CD4-positive, alpha-beta T cell treated with Interferon gamma for 1 hour (primary cell): ENCODE results near the gene LMNTD2.
A peak's percentile ranks its signal among the peaks of the same experiment; 100 is the strongest.
"Not testable (repeated sequence)": the region's sequence is repeated elsewhere in the genome, so short reads cannot be mapped to it uniquely, and the experiment has no call there.

ENCODE experiments used
- DNase-seq: peaks from one replicate; pipeline ENCODE4 v3.0.0-alpha.2; 2020

The LMNTD2 gene

DNA sequence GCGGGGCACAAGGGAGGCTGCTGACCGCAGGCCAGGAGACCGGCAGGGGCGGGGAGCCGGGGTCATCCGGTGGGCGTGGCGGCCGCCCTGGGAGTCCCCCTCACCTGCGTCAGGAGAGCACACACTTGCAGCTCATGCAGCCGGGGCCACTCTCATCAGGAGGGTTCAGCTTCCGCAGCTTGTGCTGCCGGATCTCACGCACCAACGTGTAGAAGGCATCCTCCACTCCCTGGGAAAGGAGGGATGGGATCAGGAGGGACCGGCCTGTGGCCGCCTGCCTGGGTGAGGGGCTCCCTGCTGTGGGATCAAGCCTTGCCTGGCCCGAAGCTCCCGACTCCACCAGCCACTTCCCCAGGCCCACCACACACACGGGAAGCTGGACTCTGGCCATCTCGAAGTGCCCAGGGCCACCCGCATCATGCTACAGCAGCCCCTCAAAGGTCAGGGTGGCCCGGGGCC lies 28.0 kb downstream of the LMNTD2 start:
- no peak for DNase-seq

DNA sequence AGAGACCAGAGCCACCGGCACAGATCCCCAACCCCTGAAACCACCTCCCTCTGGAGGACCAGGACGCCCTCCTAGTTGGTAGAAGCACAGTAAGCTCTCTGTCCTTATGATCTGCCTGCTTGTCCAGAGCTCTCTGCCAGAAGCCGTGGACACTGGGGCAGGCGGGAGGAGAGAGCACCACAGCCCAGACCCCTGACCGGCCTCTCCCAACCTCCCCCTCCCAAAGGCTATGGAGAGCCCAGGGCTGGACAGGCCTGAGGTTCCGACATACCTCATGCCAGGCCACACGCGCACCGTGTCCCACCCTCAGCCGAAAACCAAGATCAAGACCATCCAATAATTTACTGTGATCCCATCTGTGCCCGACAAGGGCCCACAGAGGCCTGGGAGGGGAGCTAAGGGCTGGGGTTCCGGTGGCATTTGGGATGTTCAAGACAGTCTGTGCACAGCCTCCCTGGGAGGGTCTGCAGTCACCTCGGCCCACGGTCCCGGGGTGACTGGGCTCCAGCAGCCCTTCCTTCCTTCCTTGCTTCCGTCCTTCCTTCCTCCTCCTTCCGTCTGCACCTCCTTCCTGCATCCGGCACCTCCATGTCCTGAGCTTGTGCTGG lies 28.5 kb downstream of the LMNTD2 start:
- no peak for DNase-seq

GRCh38 chr11:530960-531831 lies 29.3 kb downstream of the LMNTD2 start:
- no peak for DNase-seq

- DNase-seq, result no peak
These were observed 30.7 kb downstream of the LMNTD2 start for GRCh38 chr11:529728-530411.

- DNase-seq, result no peak
These were observed 31.5 kb downstream of the LMNTD2 start for GRCh38 chr11:528815-529727.

DNA sequence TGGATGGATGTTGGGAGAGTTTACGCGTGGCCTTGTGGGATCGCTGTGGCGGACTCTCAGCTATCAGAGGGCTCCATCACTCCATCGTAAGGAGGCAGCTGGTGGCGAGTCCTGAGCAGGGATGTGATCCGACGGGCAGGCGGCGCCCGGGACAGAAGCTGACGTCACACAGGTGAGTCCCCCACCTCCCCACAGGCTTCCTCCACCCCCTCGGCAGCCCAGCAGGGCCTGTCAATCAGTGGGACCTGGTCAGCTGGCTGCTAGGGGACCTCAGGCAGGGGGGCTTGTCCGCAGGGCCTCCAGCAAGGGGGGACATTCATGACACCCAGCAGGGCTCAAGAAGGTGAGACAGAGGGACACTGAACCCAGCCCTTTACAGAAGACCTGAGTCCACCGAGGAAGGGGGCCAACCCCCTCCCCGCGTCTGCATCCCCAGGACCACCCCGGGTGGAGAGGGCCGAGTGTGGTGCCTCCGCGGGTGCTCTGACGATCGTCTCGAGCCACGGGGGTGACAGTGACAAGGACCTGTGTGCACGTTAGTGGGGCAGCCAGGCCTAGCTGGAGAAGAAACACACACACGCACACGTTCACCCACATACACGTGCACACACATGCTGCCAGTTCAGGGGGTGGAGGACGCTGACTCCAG lies 32.2 kb downstream of the LMNTD2 start:
- no peak for DNase-seq

GRCh38 chr11:526192-526591 lies 34.3 kb downstream of the LMNTD2 start:
- no peak for DNase-seq

DNA sequence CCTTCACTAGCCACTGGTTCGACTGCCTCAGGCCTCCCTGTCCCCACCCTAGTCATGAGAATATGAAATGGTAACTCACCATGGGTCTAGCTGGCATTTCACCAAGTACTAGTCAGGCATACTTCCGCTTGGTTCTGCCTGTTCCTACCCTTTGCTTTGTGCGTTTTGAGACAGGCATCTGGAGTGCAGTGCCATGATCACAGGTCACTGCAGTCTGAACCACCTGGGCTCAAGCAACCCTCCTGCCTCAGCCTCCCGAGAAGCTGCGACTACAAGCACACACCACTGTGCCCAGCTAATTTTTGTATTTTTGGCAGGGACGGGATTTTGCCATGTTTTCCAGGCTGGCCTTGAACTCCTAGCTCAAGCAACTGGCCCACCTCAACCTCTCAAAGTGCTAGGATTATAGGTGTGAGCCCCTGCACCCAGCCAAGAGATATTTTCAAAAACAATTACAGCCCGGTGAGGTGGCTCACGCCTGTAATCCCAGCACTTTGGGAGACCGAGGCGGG lies 39.3 kb downstream of the LMNTD2 start:
- DNase-seq, result no peak

DNA sequence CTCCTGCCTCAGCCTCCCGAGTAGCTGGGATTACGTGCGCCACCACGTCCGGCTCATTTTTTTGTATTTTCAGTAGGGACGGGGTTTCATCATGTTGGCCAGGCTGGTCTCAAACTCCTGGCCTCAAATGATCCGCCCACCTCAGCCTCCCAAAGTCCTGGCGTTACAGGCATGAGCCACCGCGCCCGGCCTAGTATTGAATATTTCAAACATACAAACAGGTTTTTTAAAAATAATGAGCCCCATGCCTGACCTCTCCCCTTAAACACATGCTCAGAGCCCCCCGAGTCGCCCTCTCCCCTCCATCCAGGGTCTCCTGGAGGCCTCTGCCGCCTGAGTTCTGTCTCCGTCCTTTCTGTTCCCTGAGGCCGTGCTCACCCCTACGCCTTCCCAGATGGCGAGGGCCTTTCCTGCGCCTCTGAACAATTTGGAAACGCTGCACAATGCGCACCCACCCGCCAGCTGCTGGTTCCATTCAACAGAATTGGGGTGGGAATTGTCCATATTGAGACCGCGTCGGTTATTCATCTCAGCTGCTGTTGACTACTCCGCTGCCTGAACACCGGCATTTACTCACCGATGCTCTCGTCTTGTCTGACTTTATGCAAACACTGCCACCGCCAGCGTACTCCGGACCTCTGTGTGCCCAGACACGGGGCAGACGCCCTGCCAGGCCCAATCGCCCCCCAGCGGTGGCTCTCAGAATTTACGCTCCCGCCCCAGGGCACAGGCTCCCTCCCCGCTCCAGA lies 39.9 kb downstream of the LMNTD2 start:
- no peak for DNase-seq

DNA sequence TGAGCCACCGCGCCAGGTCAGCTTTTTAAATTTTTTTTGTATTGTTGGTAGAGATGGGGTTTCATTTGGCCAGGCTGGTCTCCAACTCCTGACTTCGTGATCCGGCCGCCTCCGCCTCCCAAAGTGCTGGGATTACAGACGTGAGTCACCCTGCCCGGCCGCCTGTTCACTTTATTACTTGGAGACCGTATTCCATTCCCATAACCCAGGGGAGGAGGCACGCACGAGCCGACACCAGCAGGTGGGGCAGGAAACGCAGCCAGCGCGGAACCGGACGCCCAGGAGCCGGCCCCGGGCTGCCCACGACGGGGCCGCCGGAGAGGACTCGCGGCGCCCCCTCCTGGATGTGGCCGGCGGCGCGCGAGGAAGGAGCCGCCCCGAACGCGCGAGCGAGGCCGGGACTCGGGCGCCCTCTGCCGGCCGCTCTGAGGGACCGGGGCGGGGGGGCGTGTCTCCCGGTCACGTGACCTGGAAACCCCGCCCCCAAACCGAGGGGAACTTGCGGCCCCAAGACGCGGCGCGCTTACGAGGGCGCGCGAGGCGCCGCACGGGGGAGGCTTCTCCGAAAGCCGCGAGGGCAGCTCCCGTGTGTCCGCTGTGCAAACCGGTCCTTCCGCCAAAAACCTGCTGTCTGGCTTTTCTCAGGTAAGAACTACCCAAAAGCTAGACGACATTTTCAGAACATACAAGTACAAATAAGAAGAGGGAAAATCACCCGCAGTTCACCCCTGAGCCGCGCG lies 41.9 kb downstream of the LMNTD2 start:
- peak; percentile 84 for DNase-seq

- not testable (repeated sequence) for DNase-seq
These were observed 43.4 kb downstream of the LMNTD2 start for GRCh38 chr11:516918-517685.

GRCh38 chr11:516400-516799 lies 44.1 kb downstream of the LMNTD2 start:
- DNase-seq, result no peak

DNA sequence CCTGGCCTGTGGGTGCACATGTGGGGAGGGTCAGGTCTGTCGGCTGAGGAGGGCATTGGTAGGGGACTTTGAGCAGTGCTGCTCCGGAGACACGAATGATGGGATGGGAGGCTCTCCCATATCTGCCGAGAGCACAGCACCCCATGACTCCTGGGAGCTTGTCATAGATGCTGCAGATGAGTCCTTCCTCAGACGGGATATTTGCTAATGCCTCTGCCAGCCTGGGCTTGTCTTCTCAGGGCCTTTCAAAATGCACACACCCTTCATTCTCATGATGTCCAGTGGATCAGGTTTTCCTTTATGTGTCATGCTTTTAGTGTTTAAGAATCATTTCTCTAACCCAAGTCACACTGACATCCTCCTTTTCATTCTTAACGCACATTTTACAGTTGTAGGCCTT lies 45.4 kb downstream of the LMNTD2 start:
- DNase-seq, result no peak

GRCh38 chr11:514606-515005 lies 45.9 kb downstream of the LMNTD2 start:
- DNase-seq, result no peak

DNA sequence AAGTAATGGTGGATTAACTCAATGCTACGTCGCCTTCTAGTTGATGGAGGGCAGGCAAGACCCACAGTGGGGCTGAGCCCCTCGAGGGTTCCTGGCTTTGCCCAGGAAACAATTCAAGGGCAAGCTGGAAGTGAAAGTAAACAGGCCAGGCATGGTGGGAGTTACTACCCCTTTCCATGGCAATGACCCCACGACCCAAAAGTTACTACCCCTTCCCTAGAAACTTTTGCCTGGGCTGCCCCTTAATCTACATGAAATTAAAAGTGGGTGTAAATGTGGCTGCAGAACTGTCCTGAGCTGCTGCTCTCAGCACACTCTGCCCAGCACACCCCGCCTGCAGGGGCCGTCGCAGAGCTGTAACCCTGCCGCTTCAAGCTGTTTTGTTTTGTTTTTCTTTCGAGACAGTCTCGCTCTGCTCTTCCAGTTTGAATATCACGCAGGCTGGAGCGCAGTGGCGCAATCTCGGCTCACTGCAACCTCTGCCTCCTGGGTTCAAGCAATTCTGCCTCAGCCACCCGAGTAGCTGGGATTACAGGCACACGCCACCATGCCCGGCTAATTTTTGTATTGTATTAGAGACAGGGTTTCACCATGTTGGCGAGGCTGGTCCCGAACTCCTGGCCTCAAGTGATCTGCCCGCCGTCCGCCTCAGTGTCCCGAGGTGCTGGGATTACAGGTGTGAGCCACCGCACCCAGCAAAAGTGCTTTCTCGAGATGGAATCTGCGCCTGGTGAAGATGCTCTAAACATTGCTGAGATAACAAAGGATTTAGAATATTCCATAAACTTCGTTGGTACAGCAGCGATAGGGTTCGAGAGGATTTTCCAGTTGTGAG lies 47.6 kb downstream of the LMNTD2 start:
- DNase-seq, result no peak

DNA sequence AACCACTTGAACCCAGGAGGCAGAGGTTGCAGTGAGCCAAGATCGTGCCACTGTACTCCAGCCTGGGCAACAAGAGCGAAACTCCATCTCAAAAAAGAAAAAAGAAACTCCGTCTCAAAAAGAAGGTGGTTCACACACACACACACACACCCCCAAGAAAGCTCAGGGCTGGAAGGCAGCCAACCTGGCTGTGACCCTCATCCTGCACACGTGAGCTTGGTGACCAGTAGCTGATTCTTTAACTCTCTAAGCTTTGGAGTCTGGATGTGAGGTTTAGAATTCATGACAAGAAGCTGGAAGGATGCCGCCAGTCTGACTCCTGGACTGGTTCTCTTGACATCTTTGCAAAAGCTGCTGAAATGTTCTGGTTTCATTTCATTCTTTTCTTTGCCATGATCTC lies 51.6 kb downstream of the LMNTD2 start:
- DNase-seq, result no peak

DNA sequence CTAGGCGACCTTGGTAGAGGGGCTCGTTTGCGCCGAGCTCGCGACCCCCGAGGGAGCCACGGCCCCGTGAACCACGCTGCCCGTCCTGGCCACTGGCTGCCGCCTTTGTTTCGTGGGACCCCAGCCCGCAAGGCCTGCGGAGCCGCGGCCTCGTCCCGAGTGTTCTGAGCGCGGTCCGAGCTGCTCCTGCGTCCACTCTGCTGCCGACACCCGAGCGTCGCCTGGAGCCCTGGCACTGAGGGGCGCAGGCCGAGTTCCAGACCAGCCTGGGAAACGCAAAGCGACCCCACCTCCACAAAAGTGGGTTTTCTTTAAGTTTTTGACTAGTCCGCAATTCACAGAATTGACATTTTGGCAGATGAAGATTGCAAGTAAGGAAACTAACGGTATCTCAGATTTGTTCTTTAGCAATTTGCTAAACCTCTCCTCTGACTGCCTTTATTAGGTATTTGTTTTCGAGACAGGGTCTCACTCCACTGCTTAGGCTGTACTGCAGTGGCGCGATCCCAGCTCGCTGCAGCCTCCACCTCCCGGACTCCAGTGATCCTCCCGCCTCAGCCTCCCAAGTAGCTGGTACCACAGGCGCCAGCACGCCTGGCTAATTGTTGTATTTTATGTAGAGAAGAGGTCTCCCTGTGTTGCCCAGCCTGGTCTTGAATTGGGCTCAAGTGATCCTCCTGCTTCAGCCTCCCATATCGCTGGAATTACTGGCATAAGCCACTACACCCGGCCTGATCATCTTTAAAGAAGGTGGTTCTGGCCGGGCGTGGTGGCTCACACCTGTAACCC lies 52.6 kb downstream of the LMNTD2 start:
- no peak for DNase-seq
